HCT116 (cell line): ENCODE results near the gene ZKSCAN7. TPM values are rescaled to one million over a fixed set of nuclear protein-coding genes. Genes with fewer than 3 reads are reported as not detected.

ENCODE experiments used
- ATAC-seq: fragments of 200-7000 bp; cut with Tn5 transposase; 2 replicates; pipeline ENCODE4 v1.9.1; 2020; ENCODE audit warnings: mild to moderate bottlenecking, moderate library complexity
- BruUV-seq: library from RNA; stranded (reverse); fragments of 400-500 nt; replicated peaks from 2 replicates; lab custom pipeline; 2021; lab: Mats Ljungman, UMichigan
- CTCF ChIA-PET: fragments of 300-600 bp; sonication (Branson Sonifier 250); formaldehyde crosslinking; loops from one replicate; lab custom pipeline; 2021; ENCODE audit warnings: antibody characterized with exemption; lab: Charles Lee
- POLR2A ChIA-PET: fragments of 300-600, 350-600 bp; sonication (Branson Sonifier 250); formaldehyde crosslinking; loops from one replicate; lab custom pipeline; 2021; ENCODE audit warnings: antibody characterized with exemption; lab: Charles Lee
- RAD21 ChIA-PET, 2 experiments: fragments of 300-600 bp; sonication (Branson Sonifier 250); formaldehyde crosslinking; loops; one replicate each; lab custom pipeline; 2023; ENCODE audit warnings: low total read pairs in 2 of 2; ENCODE audit not compliant: uncharacterized antibody in 2 of 2, unreplicated experiment in 2 of 2, low non-redundant PET in 1 of 2; lab: Charles Lee
- DNase-seq: peaks from one replicate; pipeline ENCODE4 v3.0.0-alpha.2; 2010; ENCODE audit warnings: low read depth, low spot score
- H2AFZ ChIP-seq: fragments of 200-600 bp; shearing (Covaris generic), sonication (generic); 2 replicates; pipeline ENCODE4 v1.6.1; 2017; ENCODE audit warnings: low read depth, mixed run types, mixed read lengths, antibody characterized with exemption, low read length; ENCODE audit not compliant: poor library complexity, severe bottlenecking
- H3K27ac ChIP-seq: 2 replicates; pipeline ENCODE4 v1.5.1; 2012; ENCODE audit warnings: low read depth, low read length
- H3K27me3 ChIP-seq: fragments of 200-600 bp; sonication (generic); 2 replicates; pipeline ENCODE4 v1.6.1; 2016; ENCODE audit warnings: mixed run types, low read length, mixed read lengths; ENCODE audit not compliant: insufficient read depth
- H3K36me3 ChIP-seq, 2 experiments: fragments of 200-500 bp in 1 of 2; fragments of 200-600 bp in 1 of 2; sonication (Bioruptor generic) in 1 of 2; sonication (generic) in 1 of 2; 2 replicates each; pipeline versions ENCODE4 v1.5.1 to v1.6.1; 2014 to 2016; ENCODE audit warnings: low read length in 2 of 2, inconsistent platforms in 1 of 2, mixed read lengths in 1 of 2, mixed run types in 1 of 2; ENCODE audit not compliant: insufficient read depth in 2 of 2, control insufficient read depth in 1 of 2
- H3K4me1 ChIP-seq, 2 experiments: fragments of 200-600 bp in 1 of 2; sonication (generic) in 1 of 2; 2 replicates each; pipeline versions ENCODE4 v1.5.1 to v1.6.1; 2012 to 2017; ENCODE audit warnings: low read length in 2 of 2, inconsistent platforms in 1 of 2, mild to moderate bottlenecking in 1 of 2, mixed read lengths in 1 of 2, mixed run types in 1 of 2, moderate library complexity in 1 of 2; ENCODE audit not compliant: insufficient read depth in 2 of 2, control insufficient read depth in 1 of 2
- H3K4me2 ChIP-seq: fragments of 200-600 bp; sonication (generic); 2 replicates; pipeline ENCODE4 v1.6.1; 2017; ENCODE audit warnings: mixed run types, low read length, mixed read lengths
- H3K4me3 ChIP-seq, 2 experiments: fragments of 200-600 bp in 1 of 2; sonication (generic) in 1 of 2; replicated peaks in 1 of 2; 2 replicates each; pipeline ENCODE4 v1.5.1; 2011 to 2016; ENCODE audit warnings: low read length in 2 of 2, control low read depth in 1 of 2, low read depth in 1 of 2, mild to moderate bottlenecking in 1 of 2, mixed read lengths in 1 of 2, mixed run types in 1 of 2
- H3K79me2 ChIP-seq: fragments of 200-600 bp; sonication (generic); 2 replicates; pipeline ENCODE4 v1.6.1; 2017; ENCODE audit warnings: mild to moderate bottlenecking, mixed run types, low read length, moderate library complexity, mixed read lengths; ENCODE audit not compliant: insufficient read depth
- H3K9ac ChIP-seq: fragments of 200-600 bp; sonication (generic); 2 replicates; pipeline ENCODE4 v1.6.1; 2016; ENCODE audit warnings: low read length, mixed read lengths
- H3K9me2 ChIP-seq: fragments of 200-600 bp; sonication (generic), shearing (Covaris generic); 2 replicates; pipeline ENCODE4 v1.6.1; 2017; ENCODE audit warnings: mixed run types, mild to moderate bottlenecking, moderate library complexity; ENCODE audit not compliant: insufficient read depth
- H3K9me3 ChIP-seq, 2 experiments: fragments of 200-500 bp in 1 of 2; fragments of 200-600 bp in 1 of 2; sonication (Bioruptor generic) in 1 of 2; sonication (generic) in 1 of 2; 2 replicates each; pipeline ENCODE4 v1.6.1; 2014 to 2017; ENCODE audit warnings: low read length in 2 of 2, mixed read lengths in 2 of 2, inconsistent platforms in 1 of 2, low read depth in 1 of 2, mild to moderate bottlenecking in 1 of 2, mixed run types in 1 of 2, moderate library complexity in 1 of 2; ENCODE audit not compliant: control insufficient read depth in 1 of 2, insufficient read depth in 1 of 2
- H4K20me1 ChIP-seq: fragments of 200-600 bp; sonication (generic), shearing (Covaris generic); 2 replicates; pipeline ENCODE4 v1.6.1; 2017; ENCODE audit warnings: mixed run types, mild to moderate bottlenecking, moderate library complexity; ENCODE audit not compliant: insufficient read depth
- ATF3 ChIP-seq: IDR thresholded peaks from 2 replicates; pipeline ENCODE4 v1.6.1; 2012
- EGR1 ChIP-seq: IDR thresholded peaks from 2 replicates; pipeline ENCODE4 v1.6.1; 2012; ENCODE audit warnings: low read depth
- EZH2 ChIP-seq: fragments of 200-600 bp; sonication (generic); IDR thresholded peaks from 2 replicates; pipeline ENCODE4 v1.6.1; 2017; ENCODE audit warnings: antibody characterized with exemption, mixed run types
- EZH2phosphoT487 ChIP-seq: fragments of 200-600 bp; IDR thresholded peaks from 2 replicates; pipeline ENCODE4 v1.6.1; 2018; ENCODE audit warnings: antibody characterized with exemption, borderline replicate concordance
- FOSL1 ChIP-seq: IDR thresholded peaks from 2 replicates; pipeline ENCODE4 v1.6.1; 2012; ENCODE audit warnings: low read depth
- JUND ChIP-seq: IDR thresholded peaks from 2 replicates; pipeline ENCODE4 v1.6.1; 2012
- MAX ChIP-seq: IDR thresholded peaks from 2 replicates; pipeline ENCODE4 v1.6.1; 2012
- POLR2A ChIP-seq: IDR thresholded peaks from 2 replicates; pipeline ENCODE4 v1.7.0; 2011; ENCODE audit warnings: borderline replicate concordance; ENCODE audit not compliant: insufficient read depth, insufficient read length; ENCODE audit errors: extremely low read depth
- POLR2AphosphoS5 ChIP-seq: IDR thresholded peaks from 2 replicates; pipeline ENCODE4 v1.6.1; 2011; ENCODE audit warnings: mild to moderate bottlenecking, low read depth, low read length, moderate library complexity
- SIN3A ChIP-seq: IDR thresholded peaks from 2 replicates; pipeline ENCODE4 v1.6.1; 2012; ENCODE audit warnings: low read depth
- SP1 ChIP-seq: IDR thresholded peaks from 2 replicates; pipeline ENCODE4 v1.6.1; 2012; ENCODE audit warnings: low read depth
- SRF ChIP-seq: IDR thresholded peaks from 2 replicates; pipeline ENCODE4 v1.6.1; 2012; ENCODE audit warnings: low read depth
- TCF7L2 ChIP-seq: IDR thresholded peaks from 2 replicates; pipeline ENCODE4 v1.7.0; 2011; ENCODE audit warnings: borderline replicate concordance, inconsistent platforms; ENCODE audit not compliant: insufficient read depth, insufficient read length; ENCODE audit errors: extremely low read depth
- ZNF274 ChIP-seq: fragments of 200-500 bp; sonication (Bioruptor generic); IDR thresholded peaks from 2 replicates; pipeline ENCODE4 v1.6.1; 2014; ENCODE audit warnings: mild to moderate bottlenecking, low read depth, low read length, inconsistent platforms
- intact Hi-C: fragments of 100-400 bp; cut with micrococcal nuclease; formaldehyde crosslinking; loops from 2 replicates; pipeline ENCODE4 v1.10.0; 2022
- total RNA-seq: library from RNA; stranded (reverse); gene quantifications from one replicate; pipeline ENCODE4 v1.2.1, GENCODE V29; 2021; ENCODE audit not compliant: unreplicated experiment
- TF ChIP-seq, protein P1 (sequence below), 3 experiments: fragments of 200-600 bp in 1 of 3; sonication (generic) in 1 of 3; IDR thresholded peaks in 2 of 3; conservative IDR thresholded peaks in 1 of 3; 2 replicates each; pipeline ENCODE4 v1.5.1; 2012 to 2017; ENCODE audit warnings: low read depth in 2 of 3, low read length in 2 of 3, antibody characterized with exemption in 1 of 3, borderline replicate concordance in 1 of 3, control low read depth in 1 of 3, mild to moderate bottlenecking in 1 of 3, mixed read lengths in 1 of 3, mixed run types in 1 of 3, moderate library complexity in 1 of 3; ENCODE audit not compliant: insufficient read depth in 1 of 3
- TF ChIP-seq, protein P2 (sequence below): IDR thresholded peaks from 2 replicates; pipeline ENCODE4 v1.6.1; 2012; ENCODE audit warnings: low read depth

ZKSCAN7 gene
- total RNA-seq, 1 experiment from 2014 or later: not detected

DNA sequence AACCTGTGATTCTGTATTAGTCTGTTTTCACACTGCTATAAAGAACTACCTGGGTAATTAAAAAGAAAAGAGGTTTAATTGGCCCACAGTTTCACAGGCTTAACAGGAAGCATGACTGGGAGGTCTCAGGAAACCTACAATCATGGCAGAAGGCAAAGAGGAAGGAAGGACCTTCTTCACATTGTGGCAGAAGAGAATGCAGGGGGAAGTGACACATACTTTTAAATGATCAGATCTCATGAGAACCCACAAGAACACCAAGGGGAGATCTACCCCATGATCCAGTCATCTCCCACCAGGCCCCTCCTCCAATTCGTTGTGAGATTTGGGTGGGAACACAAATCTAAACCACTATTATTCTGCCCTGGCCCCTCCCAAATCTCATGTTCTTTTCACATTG, 6.1 kb downstream of the ZKSCAN7 start:
- no peaks in the 10 kb centered on the region for H3K4me1 ChIP-seq
- no peaks in the 10 kb centered on the region for H3K9me2 ChIP-seq
- POLR2A ChIA-PET: no interaction called here
- H3K27me3 ChIP-seq: no peaks in the 10 kb centered on the region
- DNase-seq (no peak), ATAC-seq (no peak)
- H3K4me2 ChIP-seq: no peak overlapping the region
- CTCF ChIA-PET: no interaction called here
- no peaks in the 10 kb centered on the region for H3K36me3 ChIP-seq
- intact Hi-C loops: no loop called here
- TF ChIP-seq, protein P1, sequence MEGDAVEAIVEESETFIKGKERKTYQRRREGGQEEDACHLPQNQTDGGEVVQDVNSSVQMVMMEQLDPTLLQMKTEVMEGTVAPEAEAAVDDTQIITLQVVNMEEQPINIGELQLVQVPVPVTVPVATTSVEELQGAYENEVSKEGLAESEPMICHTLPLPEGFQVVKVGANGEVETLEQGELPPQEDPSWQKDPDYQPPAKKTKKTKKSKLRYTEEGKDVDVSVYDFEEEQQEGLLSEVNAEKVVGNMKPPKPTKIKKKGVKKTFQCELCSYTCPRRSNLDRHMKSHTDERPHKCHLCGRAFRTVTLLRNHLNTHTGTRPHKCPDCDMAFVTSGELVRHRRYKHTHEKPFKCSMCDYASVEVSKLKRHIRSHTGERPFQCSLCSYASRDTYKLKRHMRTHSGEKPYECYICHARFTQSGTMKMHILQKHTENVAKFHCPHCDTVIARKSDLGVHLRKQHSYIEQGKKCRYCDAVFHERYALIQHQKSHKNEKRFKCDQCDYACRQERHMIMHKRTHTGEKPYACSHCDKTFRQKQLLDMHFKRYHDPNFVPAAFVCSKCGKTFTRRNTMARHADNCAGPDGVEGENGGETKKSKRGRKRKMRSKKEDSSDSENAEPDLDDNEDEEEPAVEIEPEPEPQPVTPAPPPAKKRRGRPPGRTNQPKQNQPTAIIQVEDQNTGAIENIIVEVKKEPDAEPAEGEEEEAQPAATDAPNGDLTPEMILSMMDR (IDR thresholded peaks at IDR 0.05 in 2 of 3, conservative IDR thresholded peaks at IDR 0.05 in 1 of 3; ENCODE audit: borderline replicate concordance in 1 of 3, insufficient read depth in 1 of 3, low read depth in 2 of 3, low read length in 2 of 3): no peak
- TF ChIP-seq EGR1 (no peak), EZH2 (no peak), ATF3 (no peak), FOSL1 (no peak), JUND (no peak), ZNF274 (no peak), POLR2A (no peak), SP1 (no peak), SRF (no peak), MAX (no peak), SIN3A (no peak), EZH2phosphoT487 (no peak), POLR2AphosphoS5 (no peak), TCF7L2 (no peak)
- TF ChIP-seq, protein P2, sequence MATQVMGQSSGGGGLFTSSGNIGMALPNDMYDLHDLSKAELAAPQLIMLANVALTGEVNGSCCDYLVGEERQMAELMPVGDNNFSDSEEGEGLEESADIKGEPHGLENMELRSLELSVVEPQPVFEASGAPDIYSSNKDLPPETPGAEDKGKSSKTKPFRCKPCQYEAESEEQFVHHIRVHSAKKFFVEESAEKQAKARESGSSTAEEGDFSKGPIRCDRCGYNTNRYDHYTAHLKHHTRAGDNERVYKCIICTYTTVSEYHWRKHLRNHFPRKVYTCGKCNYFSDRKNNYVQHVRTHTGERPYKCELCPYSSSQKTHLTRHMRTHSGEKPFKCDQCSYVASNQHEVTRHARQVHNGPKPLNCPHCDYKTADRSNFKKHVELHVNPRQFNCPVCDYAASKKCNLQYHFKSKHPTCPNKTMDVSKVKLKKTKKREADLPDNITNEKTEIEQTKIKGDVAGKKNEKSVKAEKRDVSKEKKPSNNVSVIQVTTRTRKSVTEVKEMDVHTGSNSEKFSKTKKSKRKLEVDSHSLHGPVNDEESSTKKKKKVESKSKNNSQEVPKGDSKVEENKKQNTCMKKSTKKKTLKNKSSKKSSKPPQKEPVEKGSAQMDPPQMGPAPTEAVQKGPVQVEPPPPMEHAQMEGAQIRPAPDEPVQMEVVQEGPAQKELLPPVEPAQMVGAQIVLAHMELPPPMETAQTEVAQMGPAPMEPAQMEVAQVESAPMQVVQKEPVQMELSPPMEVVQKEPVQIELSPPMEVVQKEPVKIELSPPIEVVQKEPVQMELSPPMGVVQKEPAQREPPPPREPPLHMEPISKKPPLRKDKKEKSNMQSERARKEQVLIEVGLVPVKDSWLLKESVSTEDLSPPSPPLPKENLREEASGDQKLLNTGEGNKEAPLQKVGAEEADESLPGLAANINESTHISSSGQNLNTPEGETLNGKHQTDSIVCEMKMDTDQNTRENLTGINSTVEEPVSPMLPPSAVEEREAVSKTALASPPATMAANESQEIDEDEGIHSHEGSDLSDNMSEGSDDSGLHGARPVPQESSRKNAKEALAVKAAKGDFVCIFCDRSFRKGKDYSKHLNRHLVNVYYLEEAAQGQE: no peak
- BruUV-seq: no TSS peak
- no peaks in the 10 kb centered on the region for H3K79me2 ChIP-seq
- H2AFZ ChIP-seq: no peak overlapping the region
- 0 out of 4 replicates have a peak, but pooled peaks cover 0 to 4% of the 10 kb centered on the region in 2 experiments for H3K9me3 ChIP-seq
- no peak overlapping the region for H3K27ac ChIP-seq
- H4K20me1 ChIP-seq: no peaks in the 10 kb centered on the region
- RAD21 ChIA-PET: no interaction called here
- no peak overlapping the region for H3K4me3 ChIP-seq
- H3K9ac ChIP-seq: no peak overlapping the region
